ENCODE measurements around the gene PAQR4. TPM values are rescaled to one million over a fixed set of nuclear protein-coding genes. Genes with fewer than 3 reads are reported as not detected.
"Not testable (repeated sequence)": the region's sequence is repeated elsewhere in the genome, so short reads cannot be mapped to it uniquely, and the experiment has no call there.

Gene PAQR4
- total RNA-seq, result 10 to 100 TPM in 1 of 2 donors, 1 to 10 TPM in 1; 5.8 to 10.1 TPM
- long read RNA-seq, partial matches to known transcripts, result 0 of 5 reads
- long read RNA-seq, other reads (novel, unspliced or antisense), result 3 of 5 reads

DNA sequence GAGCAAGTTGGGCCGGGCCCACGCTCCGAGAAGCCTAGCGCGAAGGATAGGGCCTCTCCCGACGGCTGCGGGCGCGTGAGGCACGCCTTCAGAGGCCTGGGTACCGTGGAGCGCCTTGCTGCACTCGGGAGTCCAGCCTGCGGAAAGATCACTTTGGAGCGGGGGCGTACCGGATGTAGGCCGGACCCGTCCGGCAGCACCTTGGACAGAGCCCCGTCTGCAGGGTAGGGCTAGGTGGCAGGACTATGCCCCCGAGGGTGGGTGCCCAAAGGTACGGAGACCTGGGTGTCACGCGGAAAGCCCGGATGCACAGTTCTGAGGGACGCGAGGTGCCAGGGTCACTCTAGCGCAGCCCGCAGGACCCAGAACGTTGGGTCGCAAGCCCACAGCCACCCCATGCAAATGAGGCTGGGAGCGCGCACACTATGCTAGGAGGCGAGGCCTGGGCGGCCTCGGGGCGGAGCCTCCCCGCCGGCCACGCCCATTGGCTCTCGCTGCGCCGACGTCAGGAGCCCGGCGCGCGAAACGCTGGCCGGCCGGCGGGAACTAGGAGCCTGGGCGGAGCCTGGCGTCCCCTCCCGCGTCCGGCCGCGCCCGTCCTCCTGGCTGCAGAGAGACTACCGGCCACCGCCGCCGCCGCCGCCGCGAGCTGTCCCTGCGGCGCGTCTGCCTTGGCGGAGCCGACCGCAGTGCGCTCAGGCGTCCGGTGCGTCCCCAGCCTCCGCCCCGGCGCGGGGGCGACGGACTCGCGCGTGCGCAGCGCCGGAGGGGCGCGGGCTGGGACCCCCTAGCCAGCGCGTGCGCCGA, at the start of gene PAQR4:
TSS of gene PAQR4 (plus strand) at position 611 of the 807 bp plus-strand sequence. CDS start 327 bp downstream, outside the sequence.
- DNase-seq, result peak; percentile 90
- intact Hi-C loops (cut with DNase I), result no loop called here
- peak; percentile 91 for ATAC-seq

DNA sequence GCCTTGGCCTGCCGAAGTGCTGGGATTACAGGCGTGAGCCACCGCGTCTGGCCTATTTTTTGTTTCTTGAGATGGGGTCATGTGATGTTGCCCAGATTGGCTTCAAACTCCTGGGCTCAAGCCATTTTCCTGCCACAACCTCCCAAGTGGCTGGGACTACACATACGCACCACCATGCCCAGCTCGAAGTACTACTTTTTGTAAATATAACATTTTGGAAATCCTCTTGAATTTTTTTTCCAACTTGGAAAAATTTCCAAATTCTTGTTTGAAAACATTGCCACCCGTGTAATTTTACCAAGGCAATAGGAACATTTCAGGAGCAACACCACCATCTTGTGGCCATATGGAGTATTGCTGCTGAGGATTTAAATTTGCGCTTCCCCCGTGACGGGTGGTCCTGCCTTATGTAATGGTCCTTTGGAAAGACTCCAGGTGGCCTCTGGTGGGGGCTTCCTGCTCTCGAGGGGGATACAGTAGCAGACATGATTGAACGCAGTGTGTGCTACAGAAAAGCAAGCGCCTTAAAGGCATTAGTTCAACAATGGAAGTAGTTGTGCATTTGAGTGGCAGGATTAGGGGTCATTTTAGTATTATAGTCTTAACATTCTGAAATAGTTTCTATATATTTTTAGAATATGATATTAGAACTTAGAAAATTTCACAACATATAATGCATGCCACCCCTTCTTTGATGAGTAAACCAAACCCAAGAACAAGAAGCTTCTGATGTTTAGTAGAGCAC, 49.5 kb upstream of the PAQR4 start:
- DNase-seq (no peak), ATAC-seq (peak; percentile 61 to 87)
- intact Hi-C loops (cut with DNase I), result loop anchor here (5.0 to 10.0 kb wide), 2 partner anchors 45 to 47 kb away; no protein-coding TSS in a partner anchor

DNA sequence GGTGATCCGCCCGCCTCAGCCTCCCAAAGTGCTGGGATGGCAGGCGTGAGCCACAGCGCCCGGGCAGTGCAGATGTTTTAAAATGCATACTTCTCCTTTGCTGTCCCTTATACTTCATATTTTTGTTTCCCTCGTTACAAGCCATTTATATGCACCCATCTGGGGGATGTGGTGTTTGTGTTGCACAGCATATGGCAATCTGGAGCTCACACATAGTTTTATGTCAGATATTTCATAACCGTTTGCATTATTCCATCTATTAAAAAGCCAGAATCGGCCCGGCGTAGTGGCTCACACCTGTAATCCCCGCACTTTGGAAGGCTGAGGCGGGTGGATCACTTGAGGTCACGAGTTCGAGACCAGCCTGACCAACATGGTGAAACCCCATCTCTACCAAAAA, 45.7 kb upstream of the PAQR4 start:
- no peak for ATAC-seq
- intact Hi-C loops (cut with DNase I), result loop anchor here (5.0 to 10.0 kb wide), 2 partner anchors 49 to 51 kb away; no protein-coding TSS in a partner anchor
- no peak for DNase-seq

DNA sequence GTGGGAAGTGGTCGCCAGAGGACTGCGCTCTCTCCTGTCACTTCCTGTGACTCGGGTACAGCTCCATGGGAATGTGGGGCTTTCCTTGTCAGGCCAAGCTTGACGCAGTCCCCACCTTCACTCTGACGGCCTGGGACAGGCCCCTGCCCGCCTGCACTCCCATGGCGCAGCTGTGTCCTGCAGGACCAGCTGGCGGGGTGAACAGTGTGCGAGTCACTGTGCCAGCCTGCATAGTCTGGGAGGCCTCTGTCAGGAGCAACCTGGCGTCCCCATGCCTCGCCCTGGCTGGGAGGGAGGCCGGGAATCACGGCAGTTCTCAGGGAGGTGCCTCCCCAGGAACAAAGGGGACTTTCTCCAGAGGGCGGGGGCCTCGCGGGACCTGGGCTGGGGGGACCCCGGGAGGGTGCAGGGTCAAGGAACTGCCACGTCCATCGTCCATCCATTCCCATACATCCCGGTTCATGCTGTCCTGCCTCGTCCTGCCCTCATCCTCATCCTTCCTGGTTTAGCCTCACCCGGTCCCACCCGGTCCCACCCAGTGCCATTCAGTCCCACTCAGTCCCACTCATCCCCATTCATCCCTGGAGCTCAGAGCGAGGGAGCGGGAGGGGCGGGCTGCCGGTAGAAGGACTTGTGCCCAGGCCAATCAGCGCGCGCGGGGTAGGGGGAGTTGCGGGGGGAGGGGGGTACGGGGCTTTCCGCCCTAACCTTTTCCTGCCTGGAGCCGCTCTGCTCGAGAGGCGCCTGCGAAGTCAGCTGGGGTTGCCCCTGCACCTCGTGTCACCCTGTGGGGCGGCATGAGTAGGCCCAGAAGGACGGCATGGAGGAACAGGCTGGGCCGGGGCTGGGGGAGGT, 44.0 kb upstream of the PAQR4 start:
- ATAC-seq, result no peak

DNA sequence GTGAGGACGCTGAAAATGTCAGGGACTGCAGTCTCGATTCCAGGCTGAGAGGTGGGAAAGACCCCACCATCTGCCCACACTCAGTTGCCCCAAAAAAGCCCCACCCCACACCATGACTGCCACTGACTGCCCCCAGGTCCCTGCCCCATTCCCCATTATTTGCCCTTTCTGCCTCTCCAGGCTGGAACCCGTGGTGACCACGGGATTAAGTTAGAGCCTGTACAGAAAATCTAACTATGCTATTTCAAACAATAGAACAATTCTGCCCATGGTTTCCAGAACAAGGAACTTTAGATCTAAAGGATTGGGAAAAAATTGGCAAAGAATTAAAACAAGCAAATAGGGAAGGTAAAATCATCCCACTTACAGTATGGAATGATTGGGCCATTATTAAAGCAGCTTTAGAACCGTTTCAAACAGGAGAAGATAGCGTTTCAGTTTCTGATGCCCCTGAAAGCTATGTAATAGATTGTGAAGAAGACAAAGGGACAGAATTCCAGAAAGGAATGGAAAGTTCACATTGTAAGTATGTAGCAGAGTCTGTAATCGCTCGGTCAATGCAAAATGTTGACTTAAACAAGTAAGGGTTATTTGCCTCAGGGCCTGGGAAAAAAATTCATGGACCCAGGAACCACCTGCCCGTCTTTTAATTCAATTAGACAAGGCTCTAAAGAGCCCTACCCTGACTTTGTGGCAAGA, 43.0 kb upstream of the PAQR4 start:
- no peak for ATAC-seq
- no peak for DNase-seq
- intact Hi-C loops (cut with DNase I), result loop anchor here in 1 of 2 donors (10.0 kb wide), 1 partner anchor 51 kb away; no protein-coding TSS in a partner anchor

More for the DNA sequence above, 44.0 kb upstream of the PAQR4 start:
- DNase-seq, result no peak
- intact Hi-C loops (cut with DNase I), result loop anchor here (5.0 to 10.0 kb wide), 2 partner anchors 50 to 53 kb away; no protein-coding TSS in a partner anchor

DNA sequence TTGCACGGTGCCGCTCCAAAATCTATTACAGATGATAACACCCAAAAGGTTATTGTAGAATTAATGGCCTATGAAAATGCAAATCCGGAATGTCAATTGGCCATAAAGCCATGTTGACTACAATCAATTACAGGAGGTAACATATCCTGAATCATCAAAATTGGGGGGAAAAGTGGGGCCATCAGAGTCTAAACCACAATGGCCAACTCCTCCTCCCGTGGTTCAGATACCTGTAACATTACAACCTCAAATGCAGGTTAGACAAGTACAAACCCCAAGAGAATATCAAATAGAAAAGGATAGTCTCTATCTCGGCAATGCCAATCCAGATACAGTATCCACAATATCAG, 42.5 kb upstream of the PAQR4 start:
- ATAC-seq, result no peak
- intact Hi-C loops (cut with DNase I), result loop anchor here in 1 of 2 donors (10.0 kb wide), 1 partner anchor 52 kb away; no protein-coding TSS in a partner anchor
- DNase-seq, result no peak

DNA sequence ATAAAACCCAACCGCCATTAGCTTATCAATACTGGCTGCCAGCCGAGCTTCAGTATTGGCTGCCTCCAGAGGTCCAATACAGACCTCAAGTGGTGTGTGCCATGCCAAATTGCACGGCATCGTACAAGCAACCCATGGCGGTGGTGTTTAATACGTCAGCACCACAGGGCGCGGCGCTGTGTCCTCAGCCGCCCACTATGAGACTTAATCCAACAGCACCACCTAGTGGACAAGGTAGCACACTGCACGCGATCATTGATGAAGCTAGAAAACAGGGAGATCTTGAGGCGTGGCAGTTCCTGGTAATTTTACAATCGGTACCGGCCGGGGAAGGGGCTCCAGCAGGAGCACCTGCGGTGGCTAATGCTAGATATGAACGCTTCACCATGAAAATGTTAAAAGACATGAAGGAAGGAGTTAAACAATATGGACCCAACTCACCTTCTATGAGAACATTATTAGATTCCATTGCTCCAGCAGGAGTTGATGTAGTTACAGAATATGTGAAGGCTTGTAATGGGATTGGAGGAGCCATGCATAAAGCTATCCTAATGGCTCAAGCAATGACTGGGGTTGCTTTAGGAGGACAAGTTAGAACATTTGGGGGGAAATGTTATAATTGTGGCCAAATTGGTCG, 42.0 kb upstream of the PAQR4 start:
- intact Hi-C loops (cut with DNase I), result loop anchor here in 1 of 2 donors (10.0 kb wide), 1 partner anchor 52 kb away; no protein-coding TSS in a partner anchor
- DNase-seq (peak; percentile 90), ATAC-seq (peak; percentile 89 to 93)

DNA sequence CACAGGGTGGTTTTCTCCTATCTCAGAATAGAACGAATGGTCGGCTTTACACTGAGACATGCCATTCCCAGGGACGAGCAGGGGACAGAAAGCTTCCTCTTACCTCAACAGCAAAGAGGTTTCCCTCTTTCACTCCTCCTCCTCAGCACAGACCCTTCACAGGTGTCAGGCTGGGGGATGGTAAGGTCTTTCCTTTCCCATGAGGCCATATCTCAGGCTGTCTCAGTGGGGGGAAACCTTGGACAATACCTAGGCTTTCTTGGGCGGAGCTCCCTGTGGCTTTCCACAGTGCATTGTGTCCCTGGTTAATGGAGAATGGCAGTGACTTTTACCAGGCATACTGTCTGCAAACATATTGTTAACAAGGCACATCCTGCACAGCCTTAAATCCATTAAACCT, 41.0 kb upstream of the PAQR4 start:
- intact Hi-C loops (cut with DNase I), result loop anchor here in 1 of 2 donors (10.0 kb wide), 1 partner anchor 53 kb away; no protein-coding TSS in a partner anchor
- DNase-seq, ATAC-seq: not testable (repeated sequence)

DNA sequence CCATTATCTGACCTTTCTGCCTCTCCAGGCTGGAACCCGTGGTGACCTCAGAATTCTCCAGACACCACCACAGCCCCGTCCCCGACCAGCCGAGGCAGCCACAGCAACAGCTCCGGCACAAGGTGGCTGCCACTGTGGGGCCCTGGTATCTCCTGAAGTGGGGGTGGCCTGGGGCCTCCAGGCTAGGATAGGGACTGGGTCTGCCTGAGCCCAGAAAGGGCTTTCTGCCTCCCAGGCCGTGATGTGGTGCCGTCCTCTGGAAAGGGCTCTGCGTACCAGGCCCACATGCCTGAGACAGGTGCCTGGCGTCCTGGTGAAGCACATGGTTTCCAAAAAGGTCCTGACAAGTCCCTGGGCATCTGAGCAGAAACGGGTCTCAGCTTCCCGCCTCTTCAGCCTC, 40.4 kb upstream of the PAQR4 start:
- intact Hi-C loops (cut with DNase I), result loop anchor here in 1 of 2 donors (10.0 kb wide), 1 partner anchor 54 kb away; no protein-coding TSS in a partner anchor
- no peak for DNase-seq
- no peak for ATAC-seq

DNA sequence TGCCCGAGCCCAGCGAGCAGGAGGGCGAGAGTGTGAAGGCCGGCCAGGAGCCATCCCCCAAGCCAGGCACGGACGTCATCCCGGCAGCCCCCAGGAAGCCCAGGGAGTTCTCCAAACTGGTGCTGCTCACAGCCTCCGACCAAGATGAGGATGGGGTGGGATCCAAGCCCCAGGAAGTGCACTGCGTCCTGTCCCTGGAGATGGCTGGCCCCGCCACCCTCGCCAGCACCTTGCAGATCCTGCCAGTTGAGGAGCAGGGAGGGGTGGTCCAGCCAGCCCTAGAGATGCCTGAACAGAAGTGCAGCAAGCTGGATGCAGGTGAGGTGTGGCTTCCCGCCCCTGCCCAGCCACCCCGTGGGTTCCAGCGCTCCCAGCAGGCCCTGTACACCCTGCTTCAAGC, 39.5 kb upstream of the PAQR4 start:
- DNase-seq (no peak), ATAC-seq (no peak)
- intact Hi-C loops (cut with DNase I), result loop anchor here in 1 of 2 donors (10.0 kb wide), 1 partner anchor 55 kb away; no protein-coding TSS in a partner anchor

DNA sequence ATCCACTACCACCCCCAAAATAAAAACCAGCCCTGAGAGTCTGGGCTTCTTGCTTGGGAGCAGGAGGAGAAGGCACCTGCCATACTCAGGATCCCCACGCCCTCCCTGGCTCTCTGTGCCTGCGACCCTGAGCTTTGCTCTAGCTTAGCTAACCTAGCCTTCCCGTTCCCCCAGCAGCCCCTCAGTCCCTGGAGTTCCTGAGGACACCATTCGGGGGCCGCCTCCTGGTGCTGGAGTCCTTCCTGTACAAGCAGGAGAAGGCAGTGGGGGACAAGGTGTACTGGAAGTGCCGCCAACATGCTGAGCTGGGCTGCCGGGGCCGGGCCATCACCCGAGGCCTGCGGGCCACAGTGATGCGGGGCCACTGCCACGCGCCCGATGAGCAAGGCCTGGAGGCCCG, 38.9 kb upstream of the PAQR4 start:
- ATAC-seq, result no peak
- intact Hi-C loops (cut with DNase I), result no loop called here
- no peak for DNase-seq

DNA sequence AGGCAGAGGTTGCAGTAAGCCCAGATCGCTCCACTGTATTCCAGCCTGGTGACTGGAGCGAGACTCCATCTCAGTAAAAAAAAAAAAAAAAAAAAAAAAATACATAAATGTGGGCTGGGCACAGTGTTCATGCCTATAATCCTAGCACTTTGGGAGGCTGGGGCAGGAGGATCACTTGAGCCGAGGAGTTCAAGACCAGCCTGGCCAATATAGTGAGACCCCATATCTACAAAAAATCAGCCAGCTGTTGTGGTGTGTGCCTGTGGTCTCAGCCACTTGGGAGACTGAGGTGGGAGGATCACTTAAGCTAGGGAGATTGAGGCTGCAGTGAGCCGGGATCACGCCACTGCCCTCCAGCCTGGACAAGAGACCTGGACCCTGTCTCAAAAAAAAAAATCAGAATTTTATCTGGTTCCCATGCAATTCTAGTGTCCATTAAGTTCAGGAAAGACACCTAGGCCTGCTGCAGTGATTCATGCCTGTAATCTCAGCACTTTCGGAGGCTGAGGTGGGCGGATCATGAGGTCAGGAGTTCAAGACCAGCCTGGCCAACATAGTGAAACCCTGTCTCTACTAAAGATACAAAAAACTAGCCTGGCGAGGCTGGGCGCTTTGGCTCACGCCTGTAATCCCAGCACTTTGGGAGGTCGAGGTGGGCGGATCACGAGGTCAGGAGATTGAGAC, 37.8 kb upstream of the PAQR4 start:
- intact Hi-C loops (cut with DNase I); ATAC-seq; DNase-seq: not testable (repeated sequence)

DNA sequence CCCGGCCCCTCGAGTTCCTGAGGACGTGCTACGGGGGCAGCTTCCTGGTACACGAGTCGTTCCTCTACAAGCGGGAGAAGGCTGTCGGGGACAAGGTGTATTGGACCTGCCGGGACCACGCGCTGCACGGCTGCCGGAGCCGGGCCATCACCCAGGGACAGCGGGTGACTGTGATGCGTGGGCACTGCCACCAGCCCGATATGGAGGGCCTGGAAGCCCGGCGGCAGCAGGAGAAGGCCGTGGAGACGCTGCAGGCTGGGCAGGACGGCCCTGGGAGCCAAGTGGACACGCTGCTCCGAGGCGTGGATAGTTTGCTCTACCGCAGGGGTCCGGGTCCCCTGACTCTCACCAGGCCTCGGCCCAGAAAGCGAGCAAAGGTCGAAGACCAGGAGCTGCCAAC, 36.0 kb upstream of the PAQR4 start:
- ATAC-seq, result no peak
- no peak for DNase-seq

DNA sequence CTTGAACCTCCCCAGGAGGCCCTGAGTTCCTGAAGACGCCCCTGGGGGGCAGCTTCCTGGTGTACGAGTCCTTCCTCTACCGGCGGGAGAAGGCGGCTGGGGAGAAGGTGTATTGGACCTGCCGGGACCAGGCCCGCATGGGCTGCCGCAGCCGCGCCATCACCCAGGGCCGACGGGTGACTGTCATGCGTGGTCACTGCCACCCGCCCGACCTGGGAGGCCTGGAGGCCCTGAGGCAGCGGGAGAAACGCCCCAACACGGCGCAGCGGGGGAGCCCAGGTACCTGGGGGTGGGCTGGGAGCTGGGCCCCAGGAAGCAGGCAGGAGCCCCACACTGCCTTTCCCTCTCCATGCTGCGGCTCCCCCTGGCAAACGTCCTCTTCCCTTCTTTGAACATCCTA, 35.4 kb upstream of the PAQR4 start:
- intact Hi-C loops (cut with DNase I), result no loop called here
- no peak for ATAC-seq
- DNase-seq, result no peak

More for the DNA sequence above, 36.0 kb upstream of the PAQR4 start:
- intact Hi-C loops (cut with DNase I), result no loop called here

DNA sequence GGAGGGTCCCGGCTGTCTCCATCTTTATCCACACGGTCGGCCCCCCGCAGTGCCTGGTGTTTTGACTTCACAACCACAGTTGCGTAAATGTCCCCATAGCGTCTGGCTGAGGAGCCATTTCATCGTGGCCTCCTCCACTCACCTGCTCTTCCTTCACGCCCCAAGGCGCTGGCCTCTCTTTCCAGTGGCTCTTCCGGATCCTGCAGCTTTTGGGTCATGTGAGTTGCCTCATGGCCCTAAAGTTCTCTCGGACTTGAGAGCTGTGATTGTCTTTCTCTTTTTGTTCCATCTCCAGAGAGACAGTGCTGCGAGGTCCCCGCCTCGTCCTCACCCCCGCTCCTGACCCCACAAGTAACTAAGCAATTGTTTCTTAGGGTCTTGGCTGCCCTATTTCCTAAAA, 34.7 kb upstream of the PAQR4 start:
- ATAC-seq (no peak), DNase-seq (no peak)
- intact Hi-C loops (cut with DNase I), result no loop called here

DNA sequence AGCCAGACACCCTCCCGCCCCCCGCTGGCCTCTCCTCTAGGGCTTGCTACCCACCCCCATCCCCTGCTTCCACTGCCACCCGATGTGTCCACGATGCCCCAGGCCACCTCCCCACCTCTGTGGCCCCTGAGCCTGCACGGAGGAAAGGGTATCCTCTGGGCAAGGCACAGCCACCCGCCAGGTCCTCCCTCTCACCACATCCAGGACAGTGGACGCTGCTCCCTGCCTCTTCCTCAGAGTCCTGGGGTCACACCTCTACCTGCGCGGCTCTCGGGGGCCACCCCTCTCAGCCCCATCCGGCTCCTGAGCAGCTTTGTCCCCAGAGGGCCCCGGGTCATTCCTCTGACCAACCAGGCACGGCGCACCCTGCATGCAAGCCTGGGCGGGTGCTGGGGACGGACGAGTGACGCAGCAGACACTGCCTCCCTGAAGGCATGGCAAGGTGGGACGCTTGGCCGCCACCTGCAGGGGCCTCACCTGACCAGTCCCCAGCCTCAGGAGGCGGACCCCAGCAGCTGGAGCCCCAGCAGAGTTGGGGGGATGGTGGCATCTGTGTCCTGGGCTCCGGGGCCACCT, 32.6 kb upstream of the PAQR4 start:
- DNase-seq (no peak), ATAC-seq (peak in 1 of 2 donors; percentile 8)
- intact Hi-C loops (cut with DNase I), result no loop called here

DNA sequence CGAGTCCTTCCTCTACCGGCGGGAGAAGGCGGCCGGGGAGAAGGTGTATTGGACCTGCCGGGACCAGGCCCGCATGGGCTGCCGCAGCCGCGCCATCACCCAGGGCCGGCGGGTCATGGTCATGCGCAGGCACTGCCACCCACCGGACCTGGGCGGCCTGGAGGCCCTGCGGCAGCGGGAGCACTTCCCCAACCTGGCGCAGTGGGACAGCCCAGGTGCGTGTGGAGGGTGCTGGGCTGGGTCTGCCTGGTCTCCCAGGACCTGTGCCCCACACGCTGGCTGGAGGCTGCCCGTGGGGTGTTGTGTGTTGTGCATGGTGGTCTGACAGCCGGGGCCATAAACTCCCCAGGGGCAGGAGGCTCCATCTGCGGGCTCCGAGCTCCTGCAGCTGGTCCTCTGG, 32.0 kb upstream of the PAQR4 start:
- DNase-seq, result no peak
- intact Hi-C loops (cut with DNase I), result no loop called here
- ATAC-seq, result no peak
